ENCODE results near the gene PDPK1. TPM values are rescaled to one million over a fixed set of nuclear protein-coding genes. Genes with fewer than 3 reads are reported as not detected.

The PDPK1 gene
- 10 to 100 TPM; 22.2 to 48.9 (median 32.2) TPM for polyA plus RNA-seq
- long read RNA-seq, donor 1: 0 reads
- long read RNA-seq, donor 2, full-length matches to known transcripts: 1 of 1 reads
- long read RNA-seq, donor 2, partial matches to known transcripts: 0 of 1 reads
- long read RNA-seq, donor 2, other reads (novel, unspliced or antisense): 0 of 1 reads
- long read RNA-seq, donor 3, full-length matches to known transcripts: 2 of 2 reads
- long read RNA-seq, donor 3, partial matches to known transcripts: 0 of 2 reads
- long read RNA-seq, donor 3, other reads (novel, unspliced or antisense): 0 of 2 reads
- long read RNA-seq, donor 4: 0 reads
- long read RNA-seq, donor 5, full-length matches to known transcripts: 1 of 1 reads
- long read RNA-seq, donor 5, partial matches to known transcripts: 0 of 1 reads
- long read RNA-seq, donor 5, other reads (novel, unspliced or antisense): 0 of 1 reads
- long read RNA-seq, donor 6, full-length matches to known transcripts: 3 of 3 reads
- long read RNA-seq, donor 6, partial matches to known transcripts: 0 of 3 reads
- long read RNA-seq, donor 6, other reads (novel, unspliced or antisense): 0 of 3 reads
- long read RNA-seq, donor 7, full-length matches to known transcripts: 5 of 5 reads
- long read RNA-seq, donor 7, partial matches to known transcripts: 0 of 5 reads
- long read RNA-seq, donor 7, other reads (novel, unspliced or antisense): 0 of 5 reads
- long read RNA-seq, donor 8, full-length matches to known transcripts: 1 of 1 reads
- long read RNA-seq, donor 8, partial matches to known transcripts: 0 of 1 reads
- long read RNA-seq, donor 8, other reads (novel, unspliced or antisense): 0 of 1 reads
- long read RNA-seq, donor 9, full-length matches to known transcripts: 2 of 2 reads
- long read RNA-seq, donor 9, partial matches to known transcripts: 0 of 2 reads
- long read RNA-seq, donor 9, other reads (novel, unspliced or antisense): 0 of 2 reads
- long read RNA-seq, donor 10, full-length matches to known transcripts: 4 of 4 reads
- long read RNA-seq, donor 10, partial matches to known transcripts: 0 of 4 reads
- long read RNA-seq, donor 10, other reads (novel, unspliced or antisense): 0 of 4 reads

- peak within 1 kb of the TSS; percentile 75 to 97 (median 90) for H3K27ac ChIP-seq (ENCODE audit: low read depth in 1 of 3, low read length in 2 of 3)
- H3K9me3 ChIP-seq (ENCODE audit: control insufficient read depth in 2 of 2, insufficient read depth in 1 of 2, low read depth in 1 of 2, low read length in 1 of 2): no peaks in the 10 kb centered on the region
- H3K36me3 ChIP-seq (ENCODE audit: control insufficient read depth in 3 of 3, insufficient read depth in 2 of 3, low read depth in 1 of 3, low read length in 3 of 3): peaks cover 0 to 20% (median 0%) of the 10 kb centered on the region in 3 donors
- 0 to 1% (median 0%) methylated on average over 21 to 126 of the region's 126 CpGs for whole genome bisulfite sequencing, 3 donors
- H3K4me1 ChIP-seq (ENCODE audit: control insufficient read depth in 3 of 3, insufficient read depth in 2 of 3, low read depth in 1 of 3, low read length in 2 of 3): peaks cover 0 to 23% (median 4%) of the 10 kb centered on the region in 3 donors
- no peaks in the 10 kb centered on the region for H3K27me3 ChIP-seq (ENCODE audit: control insufficient read depth in 3 of 3, insufficient read depth in 3 of 3, low read length in 3 of 3)
- FAIRE-seq (no peak), DNase-seq (peak; percentile 95 to 97)
- peak within 1 kb of the TSS; percentile 76 to 90 (median 82) for H3K4me3 ChIP-seq (ENCODE audit: low read depth in 1 of 3, low read length in 3 of 3)
These were observed at the start of gene PDPK1 for GRCh38 chr16:2537451-2538379. Gene PDPK1, plus strand, starts transcription at chr16:2538021. Its CDS starts 92 bp downstream, at chr16:2538113.

- Histone ChIP-seq H3K9me3 (ENCODE audit: control insufficient read depth in 2 of 2, insufficient read depth in 1 of 2, low read depth in 1 of 2, low read length in 1 of 2) (no peaks in the 10 kb centered on the region), H3K4me3 (ENCODE audit: low read depth in 1 of 3, low read length in 3 of 3) (no peak overlapping the region), H3K27ac (ENCODE audit: low read depth in 1 of 3, low read length in 2 of 3) (no peak overlapping the region), H3K4me1 (ENCODE audit: control insufficient read depth in 3 of 3, insufficient read depth in 2 of 3, low read depth in 1 of 3, low read length in 2 of 3) (peaks cover 0 to 23% (median 0%) of the 10 kb centered on the region in 3 donors), H3K27me3 (ENCODE audit: control insufficient read depth in 3 of 3, insufficient read depth in 3 of 3, low read length in 3 of 3) (no peaks in the 10 kb centered on the region), H3K36me3 (ENCODE audit: control insufficient read depth in 3 of 3, insufficient read depth in 2 of 3, low read depth in 1 of 3, low read length in 3 of 3) (peaks cover 0 to 48% (median 2%) of the 10 kb centered on the region in 3 donors)
- 90 to 97% (median 94%) methylated on average over 16 of the region's 16 CpGs for WGBS, 3 donors
- DNase-seq: no peak
- no peak for FAIRE-seq
These were observed 48.2 kb upstream of the PDPK1 start for GRCh38 chr16:2489581-2489980.

- 90 to 92% (median 91%) methylated on average over 23 of the region's 23 CpGs for WGBS, 3 donors
- no peak for FAIRE-seq
- no peak overlapping the region for H3K4me3 ChIP-seq (ENCODE audit: low read depth in 1 of 3, low read length in 3 of 3)
- peaks cover 0 to 47% (median 2%) of the 10 kb centered on the region in 3 donors for H3K36me3 ChIP-seq (ENCODE audit: control insufficient read depth in 3 of 3, insufficient read depth in 2 of 3, low read depth in 1 of 3, low read length in 3 of 3)
- peaks cover 0 to 17% (median 0%) of the 10 kb centered on the region in 3 donors for H3K4me1 ChIP-seq (ENCODE audit: control insufficient read depth in 3 of 3, insufficient read depth in 2 of 3, low read depth in 1 of 3, low read length in 2 of 3)
- no peaks in the 10 kb centered on the region for H3K27me3 ChIP-seq (ENCODE audit: control insufficient read depth in 3 of 3, insufficient read depth in 3 of 3, low read length in 3 of 3)
- H3K9me3 ChIP-seq (ENCODE audit: control insufficient read depth in 2 of 2, insufficient read depth in 1 of 2, low read depth in 1 of 2, low read length in 1 of 2): no peaks in the 10 kb centered on the region
- no peak for DNase-seq
- no peak overlapping the region for H3K27ac ChIP-seq (ENCODE audit: low read depth in 1 of 3, low read length in 2 of 3)
These were observed 47.4 kb upstream of the PDPK1 start for GRCh38 chr16:2490190-2491105.

GRCh38 chr16:2492292-2492691 is 45.5 kb upstream of the PDPK1 start:
- no peak for FAIRE-seq
- WGBS, 3 donors: 47 to 73% (median 61%) methylated on average over 13 of the region's 13 CpGs
- Histone ChIP-seq H3K4me1 (ENCODE audit: control insufficient read depth in 3 of 3, insufficient read depth in 2 of 3, low read depth in 1 of 3, low read length in 2 of 3) (peaks cover 0 to 14% (median 0%) of the 10 kb centered on the region in 3 donors), H3K4me3 (ENCODE audit: low read depth in 1 of 3, low read length in 3 of 3) (no peak overlapping the region), H3K27me3 (ENCODE audit: control insufficient read depth in 3 of 3, insufficient read depth in 3 of 3, low read length in 3 of 3) (no peaks in the 10 kb centered on the region), H3K36me3 (ENCODE audit: control insufficient read depth in 3 of 3, insufficient read depth in 2 of 3, low read depth in 1 of 3, low read length in 3 of 3) (peaks cover 0 to 45% (median 5%) of the 10 kb centered on the region in 3 donors), H3K9me3 (ENCODE audit: control insufficient read depth in 2 of 2, insufficient read depth in 1 of 2, low read depth in 1 of 2, low read length in 1 of 2) (no peaks in the 10 kb centered on the region), H3K27ac (ENCODE audit: low read depth in 1 of 3, low read length in 2 of 3) (peak overlapping the region in 1 of 3 donors; percentile 26)
- DNase-seq: peak in 1 of 2 donors; percentile 52

GRCh38 chr16:2493605-2494004 is 44.2 kb upstream of the PDPK1 start:
- no peak overlapping the region for H3K27ac ChIP-seq (ENCODE audit: low read depth in 1 of 3, low read length in 2 of 3)
- WGBS, 3 donors: 92 to 98% (median 93%) methylated on average over 6 of the region's 6 CpGs
- no peak for FAIRE-seq

GRCh38 chr16:2494616-2495015 is 43.2 kb upstream of the PDPK1 start:
- WGBS, 3 donors: 87 to 94% (median 92%) methylated on average over 5 of the region's 5 CpGs
- H3K36me3 ChIP-seq (ENCODE audit: control insufficient read depth in 3 of 3, insufficient read depth in 2 of 3, low read depth in 1 of 3, low read length in 3 of 3): peaks cover 0 to 63% (median 5%) of the 10 kb centered on the region in 3 donors

More at GRCh38 chr16:2493605-2494004, 44.2 kb upstream of the PDPK1 start:
- peaks cover 0 to 55% (median 5%) of the 10 kb centered on the region in 3 donors for H3K36me3 ChIP-seq (ENCODE audit: control insufficient read depth in 3 of 3, insufficient read depth in 2 of 3, low read depth in 1 of 3, low read length in 3 of 3)
- no peak overlapping the region for H3K4me3 ChIP-seq (ENCODE audit: low read depth in 1 of 3, low read length in 3 of 3)
- no peaks in the 10 kb centered on the region for H3K9me3 ChIP-seq (ENCODE audit: control insufficient read depth in 2 of 2, insufficient read depth in 1 of 2, low read depth in 1 of 2, low read length in 1 of 2)
- peaks cover 0 to 4% (median 0%) of the 10 kb centered on the region in 3 donors for H3K4me1 ChIP-seq (ENCODE audit: control insufficient read depth in 3 of 3, insufficient read depth in 2 of 3, low read depth in 1 of 3, low read length in 2 of 3)
- H3K27me3 ChIP-seq (ENCODE audit: control insufficient read depth in 3 of 3, insufficient read depth in 3 of 3, low read length in 3 of 3): no peaks in the 10 kb centered on the region
- no peak for DNase-seq

GRCh38 chr16:2495041-2495440 is 42.8 kb upstream of the PDPK1 start:
- Histone ChIP-seq H3K36me3 (ENCODE audit: control insufficient read depth in 3 of 3, insufficient read depth in 2 of 3, low read depth in 1 of 3, low read length in 3 of 3) (peaks cover 0 to 63% (median 5%) of the 10 kb centered on the region in 3 donors), H3K9me3 (ENCODE audit: control insufficient read depth in 2 of 2, insufficient read depth in 1 of 2, low read depth in 1 of 2, low read length in 1 of 2) (no peaks in the 10 kb centered on the region), H3K27ac (ENCODE audit: low read depth in 1 of 3, low read length in 2 of 3) (no peak overlapping the region), H3K4me3 (ENCODE audit: low read depth in 1 of 3, low read length in 3 of 3) (no peak overlapping the region), H3K4me1 (ENCODE audit: control insufficient read depth in 3 of 3, insufficient read depth in 2 of 3, low read depth in 1 of 3, low read length in 2 of 3) (peaks cover 0 to 4% (median 0%) of the 10 kb centered on the region in 3 donors), H3K27me3 (ENCODE audit: control insufficient read depth in 3 of 3, insufficient read depth in 3 of 3, low read length in 3 of 3) (no peaks in the 10 kb centered on the region)
- DNase-seq (no peak), FAIRE-seq (no peak)
- WGBS, 3 donors: 89 to 99% (median 94%) methylated on average over 5 of the region's 5 CpGs

More at GRCh38 chr16:2494616-2495015, 43.2 kb upstream of the PDPK1 start:
- Histone ChIP-seq H3K9me3 (ENCODE audit: control insufficient read depth in 2 of 2, insufficient read depth in 1 of 2, low read depth in 1 of 2, low read length in 1 of 2) (no peaks in the 10 kb centered on the region), H3K4me1 (ENCODE audit: control insufficient read depth in 3 of 3, insufficient read depth in 2 of 3, low read depth in 1 of 3, low read length in 2 of 3) (peaks cover 0 to 4% (median 0%) of the 10 kb centered on the region in 3 donors), H3K27ac (ENCODE audit: low read depth in 1 of 3, low read length in 2 of 3) (no peak overlapping the region), H3K4me3 (ENCODE audit: low read depth in 1 of 3, low read length in 3 of 3) (no peak overlapping the region), H3K27me3 (ENCODE audit: control insufficient read depth in 3 of 3, insufficient read depth in 3 of 3, low read length in 3 of 3) (no peaks in the 10 kb centered on the region)
- DNase-seq (no peak), FAIRE-seq (no peak)

Data from small intestine (tissue), 16 donors.